H1 (cell line): Measurements from ENCODE around the gene NFYA. TPM values are rescaled to one million over a fixed set of nuclear protein-coding genes. Genes with fewer than 3 reads are reported as not detected.
A peak's percentile ranks its signal among the peaks of the same experiment; 100 is the strongest.

Experiments
- CEBPB ChIP-seq: IDR thresholded peaks from 2 replicates; pipeline ENCODE4 v1.6.1; 2012; ENCODE audit warnings: low read depth, low read length
- KDM5A ChIP-seq: fragments of 200-600 bp; IDR thresholded peaks from 2 replicates; pipeline ENCODE4 v1.7.1; 2012; ENCODE audit warnings: mild to moderate bottlenecking, low read length, inconsistent platforms, mixed read lengths
- NRF1 ChIP-seq: IDR thresholded peaks from 2 replicates; pipeline ENCODE4 v1.6.1; 2011; ENCODE audit warnings: mild to moderate bottlenecking, low read depth, low read length, improper control_type of control experiment
- POU5F1 ChIP-seq: IDR thresholded peaks from 2 replicates; pipeline ENCODE4 v1.6.1; 2011; ENCODE audit warnings: low read depth, mild to moderate bottlenecking, low read length, moderate library complexity
- SIN3A ChIP-seq, 2 experiments: IDR thresholded peaks in 1 of 2; conservative IDR thresholded peaks in 1 of 2; 2 replicates each; pipeline ENCODE4 v1.6.1; 2011 to 2012; ENCODE audit warnings: low read length in 2 of 2, improper control_type of control experiment in 1 of 2, low read depth in 1 of 2, mild to moderate bottlenecking in 1 of 2
- polyA plus RNA-seq, 7 experiments: library from polyadenylated mRNA; depleted of rRNA in 3 of 7; stranded (reverse) in 5 of 7; unstranded in 2 of 7; fragments of >200 nt in 5 of 7; fragments of 200-250 nt in 2 of 7; gene quantifications; 1 replicate in 5 of 7; 2 replicates in 1 of 7; 4 replicates in 1 of 7; pipeline versions ENCODE4 v1.2.1 to v1.2.3, GENCODE V29; 2011 to 2013; ENCODE audit warnings: missing spikeins in 2 of 7, mixed read lengths in 2 of 7
- total RNA-seq: library from RNA; stranded (reverse); fragmentation: NEBNext Ultra II Directional; extraction: Animal tissue kit (Norgen Biotek cat#: 25700); gene quantifications from 2 replicates; pipeline ENCODE4 v1.2.1, GENCODE V29; 2021
- TF ChIP-seq, protein P1 (sequence below): fragments of 300-600 bp; sonication (generic); IDR thresholded peaks from 2 replicates; pipeline ENCODE4 v1.7.1; 2012; ENCODE audit warnings: low read length, moderate library complexity, mild to moderate bottlenecking, inconsistent platforms; ENCODE audit not compliant: insufficient replicate concordance
- TF ChIP-seq, protein P2 (sequence below): IDR thresholded peaks from 2 replicates; pipeline ENCODE4 v1.6.1; 2012; ENCODE audit warnings: inconsistent platforms

The NFYA gene
- total and polyA plus RNA-seq, 2 of the 8 experiments (the other 6 are each of a cell fraction or from before 2014, with no cell fraction given), result 19.8 to 33.7 TPM

DNA sequence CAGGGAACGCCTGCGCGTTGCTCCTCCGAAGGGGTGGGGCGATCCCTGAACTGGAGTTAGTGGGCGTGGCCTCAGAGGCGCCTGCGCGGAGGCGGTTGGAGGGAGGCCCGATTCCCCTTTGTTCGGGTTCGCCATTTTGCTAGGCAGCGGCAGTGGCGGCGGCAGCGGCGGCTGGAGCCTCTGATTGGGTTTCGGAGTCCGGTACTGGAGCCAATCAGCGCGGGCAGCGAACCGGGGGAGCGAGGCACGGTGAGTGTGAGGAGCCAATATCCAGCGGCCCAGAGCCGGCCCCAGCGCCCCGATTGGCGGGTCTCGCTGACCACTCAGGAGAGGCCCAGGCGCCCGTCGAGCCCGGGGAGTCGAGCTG is at the start of gene NFYA (continued):
- TF ChIP-seq, protein P1, sequence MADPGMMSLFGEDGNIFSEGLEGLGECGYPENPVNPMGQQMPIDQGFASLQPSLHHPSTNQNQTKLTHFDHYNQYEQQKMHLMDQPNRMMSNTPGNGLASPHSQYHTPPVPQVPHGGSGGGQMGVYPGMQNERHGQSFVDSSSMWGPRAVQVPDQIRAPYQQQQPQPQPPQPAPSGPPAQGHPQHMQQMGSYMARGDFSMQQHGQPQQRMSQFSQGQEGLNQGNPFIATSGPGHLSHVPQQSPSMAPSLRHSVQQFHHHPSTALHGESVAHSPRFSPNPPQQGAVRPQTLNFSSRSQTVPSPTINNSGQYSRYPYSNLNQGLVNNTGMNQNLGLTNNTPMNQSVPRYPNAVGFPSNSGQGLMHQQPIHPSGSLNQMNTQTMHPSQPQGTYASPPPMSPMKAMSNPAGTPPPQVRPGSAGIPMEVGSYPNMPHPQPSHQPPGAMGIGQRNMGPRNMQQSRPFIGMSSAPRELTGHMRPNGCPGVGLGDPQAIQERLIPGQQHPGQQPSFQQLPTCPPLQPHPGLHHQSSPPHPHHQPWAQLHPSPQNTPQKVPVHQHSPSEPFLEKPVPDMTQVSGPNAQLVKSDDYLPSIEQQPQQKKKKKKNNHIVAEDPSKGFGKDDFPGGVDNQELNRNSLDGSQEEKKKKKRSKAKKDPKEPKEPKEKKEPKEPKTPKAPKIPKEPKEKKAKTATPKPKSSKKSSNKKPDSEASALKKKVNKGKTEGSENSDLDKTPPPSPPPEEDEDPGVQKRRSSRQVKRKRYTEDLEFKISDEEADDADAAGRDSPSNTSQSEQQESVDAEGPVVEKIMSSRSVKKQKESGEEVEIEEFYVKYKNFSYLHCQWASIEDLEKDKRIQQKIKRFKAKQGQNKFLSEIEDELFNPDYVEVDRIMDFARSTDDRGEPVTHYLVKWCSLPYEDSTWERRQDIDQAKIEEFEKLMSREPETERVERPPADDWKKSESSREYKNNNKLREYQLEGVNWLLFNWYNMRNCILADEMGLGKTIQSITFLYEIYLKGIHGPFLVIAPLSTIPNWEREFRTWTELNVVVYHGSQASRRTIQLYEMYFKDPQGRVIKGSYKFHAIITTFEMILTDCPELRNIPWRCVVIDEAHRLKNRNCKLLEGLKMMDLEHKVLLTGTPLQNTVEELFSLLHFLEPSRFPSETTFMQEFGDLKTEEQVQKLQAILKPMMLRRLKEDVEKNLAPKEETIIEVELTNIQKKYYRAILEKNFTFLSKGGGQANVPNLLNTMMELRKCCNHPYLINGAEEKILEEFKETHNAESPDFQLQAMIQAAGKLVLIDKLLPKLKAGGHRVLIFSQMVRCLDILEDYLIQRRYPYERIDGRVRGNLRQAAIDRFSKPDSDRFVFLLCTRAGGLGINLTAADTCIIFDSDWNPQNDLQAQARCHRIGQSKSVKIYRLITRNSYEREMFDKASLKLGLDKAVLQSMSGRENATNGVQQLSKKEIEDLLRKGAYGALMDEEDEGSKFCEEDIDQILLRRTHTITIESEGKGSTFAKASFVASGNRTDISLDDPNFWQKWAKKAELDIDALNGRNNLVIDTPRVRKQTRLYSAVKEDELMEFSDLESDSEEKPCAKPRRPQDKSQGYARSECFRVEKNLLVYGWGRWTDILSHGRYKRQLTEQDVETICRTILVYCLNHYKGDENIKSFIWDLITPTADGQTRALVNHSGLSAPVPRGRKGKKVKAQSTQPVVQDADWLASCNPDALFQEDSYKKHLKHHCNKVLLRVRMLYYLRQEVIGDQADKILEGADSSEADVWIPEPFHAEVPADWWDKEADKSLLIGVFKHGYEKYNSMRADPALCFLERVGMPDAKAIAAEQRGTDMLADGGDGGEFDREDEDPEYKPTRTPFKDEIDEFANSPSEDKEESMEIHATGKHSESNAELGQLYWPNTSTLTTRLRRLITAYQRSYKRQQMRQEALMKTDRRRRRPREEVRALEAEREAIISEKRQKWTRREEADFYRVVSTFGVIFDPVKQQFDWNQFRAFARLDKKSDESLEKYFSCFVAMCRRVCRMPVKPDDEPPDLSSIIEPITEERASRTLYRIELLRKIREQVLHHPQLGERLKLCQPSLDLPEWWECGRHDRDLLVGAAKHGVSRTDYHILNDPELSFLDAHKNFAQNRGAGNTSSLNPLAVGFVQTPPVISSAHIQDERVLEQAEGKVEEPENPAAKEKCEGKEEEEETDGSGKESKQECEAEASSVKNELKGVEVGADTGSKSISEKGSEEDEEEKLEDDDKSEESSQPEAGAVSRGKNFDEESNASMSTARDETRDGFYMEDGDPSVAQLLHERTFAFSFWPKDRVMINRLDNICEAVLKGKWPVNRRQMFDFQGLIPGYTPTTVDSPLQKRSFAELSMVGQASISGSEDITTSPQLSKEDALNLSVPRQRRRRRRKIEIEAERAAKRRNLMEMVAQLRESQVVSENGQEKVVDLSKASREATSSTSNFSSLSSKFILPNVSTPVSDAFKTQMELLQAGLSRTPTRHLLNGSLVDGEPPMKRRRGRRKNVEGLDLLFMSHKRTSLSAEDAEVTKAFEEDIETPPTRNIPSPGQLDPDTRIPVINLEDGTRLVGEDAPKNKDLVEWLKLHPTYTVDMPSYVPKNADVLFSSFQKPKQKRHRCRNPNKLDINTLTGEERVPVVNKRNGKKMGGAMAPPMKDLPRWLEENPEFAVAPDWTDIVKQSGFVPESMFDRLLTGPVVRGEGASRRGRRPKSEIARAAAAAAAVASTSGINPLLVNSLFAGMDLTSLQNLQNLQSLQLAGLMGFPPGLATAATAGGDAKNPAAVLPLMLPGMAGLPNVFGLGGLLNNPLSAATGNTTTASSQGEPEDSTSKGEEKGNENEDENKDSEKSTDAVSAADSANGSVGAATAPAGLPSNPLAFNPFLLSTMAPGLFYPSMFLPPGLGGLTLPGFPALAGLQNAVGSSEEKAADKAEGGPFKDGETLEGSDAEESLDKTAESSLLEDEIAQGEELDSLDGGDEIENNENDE, result no peak
- TF ChIP-seq CEBPB (no peak), NRF1 (peak; percentile 36; the same call in 1 of the 2 replicates), POU5F1 (no peak), KDM5A (no peak), SIN3A (conservative IDR thresholded peaks at IDR 0.05 in 1 of 2, IDR thresholded peaks at IDR 0.05 in 1 of 2; ENCODE audit: low read depth in 1 of 2, low read length in 2 of 2) (no peak)
- TF ChIP-seq, protein P2, sequence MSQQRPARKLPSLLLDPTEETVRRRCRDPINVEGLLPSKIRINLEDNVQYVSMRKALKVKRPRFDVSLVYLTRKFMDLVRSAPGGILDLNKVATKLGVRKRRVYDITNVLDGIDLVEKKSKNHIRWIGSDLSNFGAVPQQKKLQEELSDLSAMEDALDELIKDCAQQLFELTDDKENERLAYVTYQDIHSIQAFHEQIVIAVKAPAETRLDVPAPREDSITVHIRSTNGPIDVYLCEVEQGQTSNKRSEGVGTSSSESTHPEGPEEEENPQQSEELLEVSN, result peak; percentile 49; the same call in 1 of the 2 replicates
- TF ChIP-seq, all 59 proteins: peak for 9
